Measurements from ENCODE around the gene RECQL5.

DNA sequence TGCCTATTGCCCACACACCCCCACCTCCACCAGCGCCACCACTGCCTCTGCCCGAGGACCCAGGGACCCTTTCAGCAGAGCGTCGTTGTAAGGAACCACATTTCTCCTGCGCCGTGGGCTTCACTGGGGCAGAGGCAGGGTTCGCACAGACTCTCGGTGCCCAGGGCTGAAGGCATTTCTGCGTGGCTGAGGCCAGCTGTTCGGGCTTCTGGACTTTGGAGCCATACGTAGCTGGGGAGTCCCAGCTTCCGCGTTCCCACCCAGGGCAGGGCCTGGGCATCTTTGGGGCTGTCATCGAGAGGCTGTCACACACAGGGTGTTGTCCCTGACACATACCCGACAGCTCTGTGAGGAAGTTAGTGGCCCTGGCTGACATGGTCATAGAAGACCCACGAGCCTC is 49.7 kb downstream of the RECQL5 start:
- TF ChIP-seq, protein P1, sequence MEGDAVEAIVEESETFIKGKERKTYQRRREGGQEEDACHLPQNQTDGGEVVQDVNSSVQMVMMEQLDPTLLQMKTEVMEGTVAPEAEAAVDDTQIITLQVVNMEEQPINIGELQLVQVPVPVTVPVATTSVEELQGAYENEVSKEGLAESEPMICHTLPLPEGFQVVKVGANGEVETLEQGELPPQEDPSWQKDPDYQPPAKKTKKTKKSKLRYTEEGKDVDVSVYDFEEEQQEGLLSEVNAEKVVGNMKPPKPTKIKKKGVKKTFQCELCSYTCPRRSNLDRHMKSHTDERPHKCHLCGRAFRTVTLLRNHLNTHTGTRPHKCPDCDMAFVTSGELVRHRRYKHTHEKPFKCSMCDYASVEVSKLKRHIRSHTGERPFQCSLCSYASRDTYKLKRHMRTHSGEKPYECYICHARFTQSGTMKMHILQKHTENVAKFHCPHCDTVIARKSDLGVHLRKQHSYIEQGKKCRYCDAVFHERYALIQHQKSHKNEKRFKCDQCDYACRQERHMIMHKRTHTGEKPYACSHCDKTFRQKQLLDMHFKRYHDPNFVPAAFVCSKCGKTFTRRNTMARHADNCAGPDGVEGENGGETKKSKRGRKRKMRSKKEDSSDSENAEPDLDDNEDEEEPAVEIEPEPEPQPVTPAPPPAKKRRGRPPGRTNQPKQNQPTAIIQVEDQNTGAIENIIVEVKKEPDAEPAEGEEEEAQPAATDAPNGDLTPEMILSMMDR (IDR thresholded peaks at IDR 0.05), result no peak
- no peak for TF ChIP-seq ZFX (IDR thresholded peaks at IDR 0.05; ENCODE audit: borderline replicate concordance)
